Measurements from ENCODE around the gene UBE2G2.

DNA sequence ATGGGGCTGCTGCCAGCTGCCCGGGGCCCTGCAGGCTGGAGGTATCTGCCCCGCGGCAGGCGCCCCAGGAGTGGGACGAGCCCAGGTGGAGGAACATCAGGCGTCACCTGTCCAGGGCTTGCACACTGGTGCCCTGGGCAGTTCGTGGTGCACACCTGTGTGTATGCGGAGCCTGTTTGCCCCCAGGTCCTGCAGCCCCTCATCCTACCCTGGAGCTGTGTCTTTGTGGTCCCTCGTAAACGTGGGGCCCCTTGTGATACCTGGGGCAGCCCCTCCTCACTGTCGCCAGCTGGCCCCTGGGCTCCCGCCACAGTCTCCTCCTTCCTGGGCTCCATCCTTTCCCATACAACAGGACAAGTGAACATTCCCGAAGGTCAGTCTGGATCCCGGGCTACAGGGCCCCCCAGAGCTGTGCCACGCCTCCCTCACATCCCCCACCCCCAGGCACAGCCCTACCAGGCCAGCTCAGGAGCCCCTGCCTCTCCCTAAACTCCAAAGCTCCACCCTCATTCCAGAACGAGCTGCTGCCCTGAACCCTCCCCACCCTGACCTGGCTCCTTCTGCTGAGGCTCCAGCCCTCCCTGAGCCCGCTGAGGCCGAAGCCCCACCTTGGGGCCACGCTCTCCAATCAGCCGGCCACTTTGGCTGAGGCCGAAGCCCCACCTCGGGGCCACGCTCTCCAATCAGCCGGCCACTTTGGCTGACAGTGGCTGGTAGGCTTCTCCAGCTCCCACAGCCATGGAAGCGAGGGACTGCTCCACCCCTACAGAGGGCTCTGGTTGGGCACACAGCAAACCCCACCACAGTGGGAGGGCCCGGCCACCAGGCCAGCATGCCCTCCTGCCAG lies 42.6 kb downstream of the UBE2G2 start:
- TF ChIP-seq, protein P1, sequence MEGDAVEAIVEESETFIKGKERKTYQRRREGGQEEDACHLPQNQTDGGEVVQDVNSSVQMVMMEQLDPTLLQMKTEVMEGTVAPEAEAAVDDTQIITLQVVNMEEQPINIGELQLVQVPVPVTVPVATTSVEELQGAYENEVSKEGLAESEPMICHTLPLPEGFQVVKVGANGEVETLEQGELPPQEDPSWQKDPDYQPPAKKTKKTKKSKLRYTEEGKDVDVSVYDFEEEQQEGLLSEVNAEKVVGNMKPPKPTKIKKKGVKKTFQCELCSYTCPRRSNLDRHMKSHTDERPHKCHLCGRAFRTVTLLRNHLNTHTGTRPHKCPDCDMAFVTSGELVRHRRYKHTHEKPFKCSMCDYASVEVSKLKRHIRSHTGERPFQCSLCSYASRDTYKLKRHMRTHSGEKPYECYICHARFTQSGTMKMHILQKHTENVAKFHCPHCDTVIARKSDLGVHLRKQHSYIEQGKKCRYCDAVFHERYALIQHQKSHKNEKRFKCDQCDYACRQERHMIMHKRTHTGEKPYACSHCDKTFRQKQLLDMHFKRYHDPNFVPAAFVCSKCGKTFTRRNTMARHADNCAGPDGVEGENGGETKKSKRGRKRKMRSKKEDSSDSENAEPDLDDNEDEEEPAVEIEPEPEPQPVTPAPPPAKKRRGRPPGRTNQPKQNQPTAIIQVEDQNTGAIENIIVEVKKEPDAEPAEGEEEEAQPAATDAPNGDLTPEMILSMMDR (conservative IDR thresholded peaks at IDR 0.05): no peak
- TF ChIP-seq ZFX (IDR thresholded peaks at IDR 0.05): no peak
